Thyroid gland (tissue), 4 donors: ENCODE data around the gene TEX51.

Source experiments
- CTCF ChIP-seq, 6 experiments: fragments of 200-600 bp in 3 of 6; fragments of 450-650 bp in 3 of 6; sonication (generic) in 3 of 6; IDR thresholded peaks; one replicate each; pipeline ENCODE4 v1.5.1; 2016 to 2019; ENCODE audit warnings: antibody characterized with exemption in 6 of 6, mild to moderate bottlenecking in 2 of 6, inconsistent platforms in 1 of 6, moderate library complexity in 1 of 6
- POLR2A ChIP-seq, 2 donors: fragments of 450-650 bp; IDR thresholded peaks; one replicate each; pipeline ENCODE4 v1.6.1; 2017; ENCODE audit warnings: antibody characterized with exemption in 2 of 2, mild to moderate bottlenecking in 2 of 2, moderate library complexity in 1 of 2

- TF ChIP-seq POLR2A (IDR thresholded peaks at IDR 0.05) = no peak
- TF ChIP-seq CTCF (IDR thresholded peaks at IDR 0.05) = no peak
Observed at GRCh38 chr2:126881591-126881990, 17.1 kb upstream of the TEX51 start.
